MCF 10A (cell line): ENCODE data around the gene RPL7A. TPM values are rescaled to one million over a fixed set of nuclear protein-coding genes. Genes with fewer than 3 reads are reported as not detected.
A peak's percentile ranks its signal among the peaks of the same experiment; 100 is the strongest.

ENCODE experiments used
- BruUV-seq: library from RNA; stranded (reverse); fragments of 400-500 nt; replicated peaks from 2 replicates; lab custom pipeline; 2021; lab: Mats Ljungman, UMichigan
- CTCF ChIA-PET: fragments of 300-600 bp; sonication (Branson Sonifier 250); formaldehyde crosslinking; extraction: SDS; loops from one replicate; lab custom pipeline; 2021; ENCODE audit warnings: antibody characterized with exemption, inconsistent platforms; lab: Yijun Ruan, JAX
- POLR2A ChIA-PET: fragments of 300-600, 350-650 bp; sonication (Branson Sonifier 250); formaldehyde crosslinking; extraction: SDS; loops from one replicate; lab custom pipeline; 2020; ENCODE audit warnings: antibody characterized with exemption, inconsistent platforms; lab: Yijun Ruan, JAX
- DNase-seq: peaks from one replicate; pipeline ENCODE4 v3.0.0-alpha.2; 2018; ENCODE audit not compliant: unreplicated experiment
- H3K27ac Mint-ChIP-seq: one replicate; pipeline ENCODE4 v1.8.0; 2022; ENCODE audit warnings: mild to moderate bottlenecking, low read depth, mixed read lengths; ENCODE audit not compliant: unreplicated experiment
- H3K27me3 Mint-ChIP-seq: one replicate; pipeline ENCODE4 v1.8.0; 2022; ENCODE audit warnings: mixed read lengths; ENCODE audit not compliant: insufficient read depth, unreplicated experiment
- H3K36me3 Mint-ChIP-seq: one replicate; pipeline ENCODE4 v1.8.0; 2022; ENCODE audit warnings: mild to moderate bottlenecking, moderate library complexity, mixed read lengths; ENCODE audit not compliant: insufficient read depth, unreplicated experiment
- H3K4me1 Mint-ChIP-seq: one replicate; pipeline ENCODE4 v1.8.0; 2022; ENCODE audit warnings: mixed read lengths; ENCODE audit not compliant: insufficient read depth, unreplicated experiment
- H3K4me3 Mint-ChIP-seq: one replicate; pipeline ENCODE4 v1.8.0; 2022; ENCODE audit warnings: mild to moderate bottlenecking, moderate library complexity, mixed read lengths; ENCODE audit not compliant: unreplicated experiment
- H3K9me3 Mint-ChIP-seq: one replicate; pipeline ENCODE4 v1.8.0; 2022; ENCODE audit warnings: mixed read lengths; ENCODE audit not compliant: unreplicated experiment
- CTCF ChIP-seq: fragments of 200-600 bp; IDR thresholded peaks from one replicate; pipeline ENCODE4 v1.8.0; 2022; ENCODE audit warnings: antibody characterized with exemption, mild to moderate bottlenecking; ENCODE audit not compliant: unreplicated experiment
- intact Hi-C: fragments of 100-400 bp; cut with micrococcal nuclease; formaldehyde crosslinking; loops from 2 replicates; pipeline ENCODE4 v1.14.1; 2022
- total RNA-seq: library from RNA; stranded (reverse); gene quantifications from 2 replicates; pipeline ENCODE4 v1.2.3, GENCODE V29; 2022

Gene RPL7A
- total RNA-seq, 1 experiment from 2014 or later = 2,129 TPM

- Mint-ChIP-seq H3K27me3 (no peaks in the 10 kb centered on the region), H3K4me1 (peaks cover 39% of the 10 kb centered on the region), H3K9me3 (no peaks in the 10 kb centered on the region), H3K27ac (peak overlapping the region; percentile 49), H3K4me3 (no peak overlapping the region), H3K36me3 (peaks cover 64% of the 10 kb centered on the region)
- ChIA-PET CTCF (interaction anchor here (1.0 to 1.4 kb wide), 2 partner anchors 12 to 16 kb away, joined by 3 to 4 read pairs; partner anchors contain the start of genes SURF1 and SURF2), POLR2A (interaction anchor here (6.4 kb wide), 1 partner anchor 16 kb away, joined by 65 read pairs; the partner anchor contains the start of genes SURF1 and SURF2)
- DNase-seq = no peak
- no peak for TF ChIP-seq CTCF
- BruUV-seq = no TSS peak
- intact Hi-C loops = no loop called here
Observed at GRCh38 chr9:133371261-133371711, 23.3 kb downstream of the RPL7A start.

GRCh38 chr9:133372144-133372543 is 24.1 kb downstream of the RPL7A start:
- Mint-ChIP-seq H3K36me3 (peaks cover 55% of the 10 kb centered on the region), H3K9me3 (no peaks in the 10 kb centered on the region), H3K4me1 (peaks cover 40% of the 10 kb centered on the region), H3K4me3 (no peak overlapping the region), H3K27ac (no peak overlapping the region), H3K27me3 (no peaks in the 10 kb centered on the region)
- BruUV-seq = no TSS peak
- POLR2A ChIA-PET = interaction anchor here (0.8 to 6.4 kb wide), 4 partner anchors 10 to 24 kb away, joined by 3 to 65 read pairs (median 16); partner anchors contain the start of genes MED22, RPL7A, SURF1 and SURF2
- DNase-seq = no peak
- no peak for TF ChIP-seq CTCF
- intact Hi-C loops = no loop called here
- CTCF ChIA-PET = interaction anchor here (0.6 to 1.1 kb wide), 2 partner anchors 86 to 114 kb away, joined by 3 read pairs; no protein-coding TSS in a partner anchor

GRCh38 chr9:133374612-133375115 is 26.6 kb downstream of the RPL7A start:
- peaks cover 42% of the 10 kb centered on the region for H3K4me1 Mint-ChIP-seq
- intact Hi-C loops = no loop called here
- TSS peak; percentile 55 for BruUV-seq
- H3K4me3 Mint-ChIP-seq = peak overlapping the region; percentile 92
- peak overlapping the region; percentile 95 for H3K27ac Mint-ChIP-seq
- POLR2A ChIA-PET = interaction anchor here (0.7 to 6.4 kb wide), 9 partner anchors 8 to 408 kb away, joined by 3 to 65 read pairs (median 8); partner anchors contain the start of genes MED22, REXO4, RPL7A and SURF1
- no peaks in the 10 kb centered on the region for H3K27me3 Mint-ChIP-seq
- H3K36me3 Mint-ChIP-seq = peaks cover 39% of the 10 kb centered on the region
- DNase-seq = no peak
- CTCF ChIA-PET = interaction anchor here (0.6 to 1.3 kb wide), 5 partner anchors 15 to 113 kb away, joined by 3 to 5 read pairs (median 3); no protein-coding TSS in a partner anchor
- H3K9me3 Mint-ChIP-seq = no peaks in the 10 kb centered on the region
- TF ChIP-seq CTCF = no peak

- Mint-ChIP-seq H3K4me1 (peaks cover 36% of the 10 kb centered on the region), H3K36me3 (peaks cover 35% of the 10 kb centered on the region), H3K27me3 (no peaks in the 10 kb centered on the region), H3K27ac (peak overlapping the region; percentile 95), H3K9me3 (no peaks in the 10 kb centered on the region), H3K4me3 (peak overlapping the region; percentile 92)
- TF ChIP-seq CTCF = no peak
- DNase-seq = peak; percentile 54
- ChIA-PET POLR2A (interaction anchor here (0.6 to 6.4 kb wide), 10 partner anchors 9 to 407 kb away, joined by 3 to 65 read pairs (median 7); partner anchors contain the start of genes MED22, REXO4, RPL7A and SURF1), CTCF (interaction anchor here (0.6 to 0.9 kb wide), 3 partner anchors 16 to 109 kb away, joined by 3 to 5 read pairs (median 3); no protein-coding TSS in a partner anchor)
- BruUV-seq = no TSS peak
- intact Hi-C loops = no loop called here
Observed at GRCh38 chr9:133375116-133375723, 27.2 kb downstream of the RPL7A start.
